NCI-H2171 treated with DMSO at 0.1 percent for 48 hours (cell line): Measurements from ENCODE around the gene HDGFL2.

Experiments
- DNase-seq: peaks from one replicate; lab custom pipeline; 2025; lab: John Stamatoyannopoulos, UW

HDGFL2 gene

GRCh38 chr19:4472174-4472974 lies at the start of gene HDGFL2:
HDGFL2 (plus strand) TSS chr19:4472297; CDS start chr19:4472351, 54 bp downstream.
- DNase-seq: no peak

- DNase-seq: no peak
Observed at GRCh38 chr19:4423416-4424126, 48.5 kb upstream of the HDGFL2 start.

GRCh38 chr19:4425537-4425936 lies 46.6 kb upstream of the HDGFL2 start:
- DNase-seq: peak; percentile 91

- no peak for DNase-seq
Observed at GRCh38 chr19:4428326-4428975, 43.6 kb upstream of the HDGFL2 start.

- DNase-seq: no peak
Observed at GRCh38 chr19:4429256-4429655, 42.8 kb upstream of the HDGFL2 start.

- no peak for DNase-seq
Observed at GRCh38 chr19:4429771-4430171, 42.3 kb upstream of the HDGFL2 start.

GRCh38 chr19:4430760-4431159 lies 41.3 kb upstream of the HDGFL2 start:
- DNase-seq: no peak

GRCh38 chr19:4431296-4431695 lies 40.8 kb upstream of the HDGFL2 start:
- DNase-seq: no peak

GRCh38 chr19:4431808-4432674 lies 40.1 kb upstream of the HDGFL2 start:
- no peak for DNase-seq

- no peak for DNase-seq
Observed at GRCh38 chr19:4432918-4433506, 39.1 kb upstream of the HDGFL2 start.

GRCh38 chr19:4434391-4434790 lies 37.7 kb upstream of the HDGFL2 start:
- no peak for DNase-seq

- no peak for DNase-seq
Observed at GRCh38 chr19:4436231-4436630, 35.9 kb upstream of the HDGFL2 start.

GRCh38 chr19:4437103-4437502 lies 35.0 kb upstream of the HDGFL2 start:
- DNase-seq: no peak

- DNase-seq: no peak
Observed at GRCh38 chr19:4439243-4439642, 32.9 kb upstream of the HDGFL2 start.

- DNase-seq: no peak
Observed at GRCh38 chr19:4441994-4442818, 29.9 kb upstream of the HDGFL2 start.

- no peak for DNase-seq
Observed at GRCh38 chr19:4442819-4443146, 29.3 kb upstream of the HDGFL2 start.

GRCh38 chr19:4443188-4443587 lies 28.9 kb upstream of the HDGFL2 start:
- no peak for DNase-seq

GRCh38 chr19:4443966-4444764 lies 27.9 kb upstream of the HDGFL2 start:
- no peak for DNase-seq

- DNase-seq: no peak
Observed at GRCh38 chr19:4444765-4445741, 27.0 kb upstream of the HDGFL2 start.
